Measurements from ENCODE around the gene CBARP.
"Not testable (repeated sequence)": the region's sequence is repeated elsewhere in the genome, so short reads cannot be mapped to it uniquely, and the experiment has no call there.

CBARP gene

DNA sequence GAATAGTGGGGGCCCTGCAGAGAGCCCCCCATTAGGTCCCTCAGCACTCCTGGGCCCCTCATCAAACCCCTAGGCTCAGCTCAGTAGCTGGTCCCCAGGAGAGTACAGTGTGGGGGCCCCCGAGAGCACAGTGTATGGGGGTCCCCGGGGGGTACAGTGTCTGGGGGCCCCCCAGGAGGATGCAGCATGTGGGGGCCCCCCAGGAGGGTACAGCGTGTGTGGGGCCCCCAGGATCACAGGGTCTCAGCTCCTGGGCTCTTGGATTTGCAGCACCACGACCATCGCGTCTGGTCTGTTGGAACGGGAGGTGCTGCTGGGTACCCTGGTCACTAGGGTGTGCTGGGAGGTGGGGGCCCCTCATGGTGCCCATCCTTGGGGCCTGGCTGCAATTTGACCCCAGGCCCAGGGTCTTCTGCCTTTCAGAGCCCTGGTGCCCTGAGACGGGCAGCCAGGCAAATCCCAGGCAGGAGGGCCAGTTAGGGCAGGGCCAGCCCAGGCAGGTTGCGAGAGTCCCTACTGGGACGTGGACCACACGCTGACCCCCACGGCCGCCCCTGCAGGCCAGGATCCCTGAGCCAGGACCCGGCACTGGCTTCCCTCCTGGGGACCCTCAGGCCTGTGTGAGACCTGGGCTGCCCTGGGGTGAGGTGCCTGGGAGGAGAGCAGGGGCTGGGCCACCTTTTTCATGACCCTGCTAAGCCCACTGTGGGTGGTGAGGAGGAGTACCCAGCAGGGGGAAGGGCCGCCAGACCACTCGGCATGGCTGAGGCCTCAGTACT is 13.6 kb downstream of the CBARP start:
- no peak for DNase-seq

DNA sequence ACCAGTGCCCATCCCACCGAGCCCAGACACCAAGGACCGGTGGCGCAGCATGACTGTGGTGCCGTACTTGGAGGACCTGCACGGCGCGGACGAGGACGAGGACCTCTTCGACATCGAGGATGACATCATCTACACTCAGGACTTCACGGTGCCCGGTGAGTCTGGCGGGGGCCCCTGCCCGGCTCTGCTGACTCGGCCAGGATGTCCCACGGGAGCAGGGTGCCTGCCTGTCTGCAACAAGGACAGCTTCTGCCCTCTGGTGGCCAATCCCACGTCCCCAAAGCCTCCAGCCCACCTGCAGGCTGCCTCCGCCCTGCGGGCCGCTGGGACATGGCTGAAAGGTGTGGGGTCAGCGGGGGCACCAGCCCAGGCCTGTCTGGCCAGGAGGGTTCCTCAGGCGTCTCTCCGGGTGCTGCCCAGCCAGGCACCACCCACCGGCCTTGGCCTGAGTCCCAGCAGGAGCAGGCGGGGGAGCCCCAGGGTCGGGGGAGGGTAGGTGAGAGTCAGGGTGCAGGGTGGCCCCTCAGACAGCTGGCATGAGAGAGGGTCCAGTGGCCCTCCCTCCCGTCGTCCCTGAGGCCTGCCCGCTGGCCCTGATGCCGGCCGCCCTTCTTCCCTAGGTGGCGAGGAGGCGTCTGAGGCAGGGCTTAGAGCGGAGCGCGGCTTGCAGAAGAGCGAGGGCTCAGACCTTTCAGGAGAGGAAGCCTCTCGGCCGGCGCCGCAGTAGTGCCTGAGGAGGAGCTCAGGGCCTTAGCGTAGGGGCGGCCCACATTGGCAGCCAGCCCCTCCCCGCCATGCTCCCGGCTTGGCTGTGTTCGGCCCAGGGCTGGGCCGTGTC is 14.6 kb downstream of the CBARP start:
- no peak for DNase-seq

DNA sequence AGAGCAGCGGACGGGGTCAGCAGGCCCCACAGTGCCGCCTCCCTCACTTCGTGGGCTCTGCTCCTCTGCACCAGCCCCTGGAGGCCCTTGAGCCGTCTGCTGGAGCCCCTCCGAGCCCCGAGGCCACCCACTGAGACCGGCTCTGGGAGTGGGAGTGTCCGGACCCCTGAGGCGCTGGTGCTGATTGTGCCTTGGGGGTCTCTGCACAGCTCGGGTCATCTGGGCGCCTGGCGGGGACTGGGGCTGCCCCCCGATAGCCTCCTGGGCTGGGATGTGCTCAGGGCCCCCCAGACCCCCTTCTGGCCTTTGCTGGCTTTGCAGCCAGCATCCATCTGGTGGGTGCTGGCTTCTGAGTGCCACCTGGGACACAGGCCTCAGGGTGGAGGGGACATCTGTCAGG is 15.4 kb downstream of the CBARP start:
- no peak for DNase-seq

DNA sequence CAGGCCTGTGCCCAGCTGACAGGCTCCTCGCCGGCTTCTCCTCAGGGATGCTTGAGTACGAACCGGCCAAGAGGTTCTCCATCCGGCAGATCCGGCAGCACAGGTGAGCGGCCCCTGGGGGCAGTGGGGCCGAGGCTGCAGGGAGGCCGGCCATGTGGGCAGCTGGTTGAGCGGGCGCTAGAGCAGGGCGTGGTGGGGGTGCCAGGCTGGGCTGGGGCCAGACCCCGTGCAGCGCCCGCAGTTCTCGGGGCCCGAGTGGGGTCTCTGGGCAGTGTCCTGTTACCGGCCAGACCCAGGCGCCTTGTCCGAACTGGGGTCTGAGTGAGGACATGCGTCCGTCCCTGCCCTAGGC is 15.9 kb downstream of the CBARP start:
- no peak for DNase-seq

DNA sequence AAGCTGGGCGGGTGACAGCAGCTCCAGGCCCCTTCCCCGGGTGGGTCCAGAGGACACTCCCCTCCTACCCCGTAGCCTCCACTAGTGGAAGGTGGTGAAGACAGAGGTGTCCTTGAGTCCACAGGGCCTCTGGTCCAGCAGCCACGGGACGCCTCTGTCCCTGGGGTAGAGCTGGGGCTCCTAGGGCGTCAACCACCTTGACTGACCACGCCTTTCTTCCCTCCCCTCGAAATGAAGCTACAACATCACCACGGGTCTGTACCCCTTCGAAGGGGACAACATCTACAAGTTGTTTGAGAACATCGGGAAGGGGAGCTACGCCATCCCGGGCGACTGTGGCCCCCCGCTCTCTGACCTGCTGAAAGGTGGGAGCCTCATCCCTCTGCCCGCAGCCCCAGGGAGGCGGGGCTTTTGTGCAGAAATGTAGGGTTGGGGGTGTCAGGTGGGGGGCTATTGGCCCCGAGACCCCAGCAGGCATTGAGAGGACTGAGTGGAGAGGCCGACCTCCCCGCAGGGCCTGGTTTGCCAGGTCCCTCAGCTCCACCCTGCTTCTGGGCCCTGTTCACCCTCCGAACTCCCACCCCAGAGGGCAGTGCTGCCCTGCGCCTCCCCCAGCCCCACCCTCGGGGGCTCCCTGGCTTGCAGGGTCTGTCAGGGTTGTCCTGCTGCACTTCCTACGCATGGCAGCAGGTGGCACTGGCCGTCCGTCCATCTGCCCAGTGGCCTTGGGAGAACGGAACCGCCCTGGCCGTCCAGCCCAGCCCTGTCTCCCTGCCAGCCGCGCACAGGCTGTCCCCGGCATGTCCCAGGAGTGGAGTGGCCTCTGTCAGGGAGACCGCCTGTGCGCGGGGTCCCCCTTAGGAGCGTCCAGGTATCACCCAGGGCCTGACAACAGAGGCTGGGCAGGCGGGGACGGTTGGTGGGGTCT is 16.6 kb downstream of the CBARP start:
- no peak for DNase-seq

DNA sequence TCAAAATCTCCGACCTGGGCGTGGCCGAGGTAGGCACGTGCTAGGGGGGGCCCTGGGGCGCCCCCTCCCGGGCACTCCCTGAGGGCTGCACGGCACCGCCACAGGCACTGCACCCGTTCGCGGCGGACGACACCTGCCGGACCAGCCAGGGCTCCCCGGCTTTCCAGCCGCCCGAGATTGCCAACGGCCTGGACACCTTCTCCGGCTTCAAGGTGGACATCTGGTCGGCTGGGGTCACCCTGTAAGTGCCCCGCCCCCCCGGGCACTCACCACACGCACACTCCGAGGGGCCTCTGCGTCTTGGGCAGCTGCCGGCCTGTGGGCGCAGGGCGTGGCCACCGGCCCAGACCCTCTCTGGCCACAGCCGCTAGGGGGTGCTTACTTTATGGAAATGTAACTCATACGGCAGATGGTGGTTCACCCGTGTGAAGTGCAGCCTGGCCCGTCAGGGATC is 17.3 kb downstream of the CBARP start:
- DNase-seq: no peak

DNA sequence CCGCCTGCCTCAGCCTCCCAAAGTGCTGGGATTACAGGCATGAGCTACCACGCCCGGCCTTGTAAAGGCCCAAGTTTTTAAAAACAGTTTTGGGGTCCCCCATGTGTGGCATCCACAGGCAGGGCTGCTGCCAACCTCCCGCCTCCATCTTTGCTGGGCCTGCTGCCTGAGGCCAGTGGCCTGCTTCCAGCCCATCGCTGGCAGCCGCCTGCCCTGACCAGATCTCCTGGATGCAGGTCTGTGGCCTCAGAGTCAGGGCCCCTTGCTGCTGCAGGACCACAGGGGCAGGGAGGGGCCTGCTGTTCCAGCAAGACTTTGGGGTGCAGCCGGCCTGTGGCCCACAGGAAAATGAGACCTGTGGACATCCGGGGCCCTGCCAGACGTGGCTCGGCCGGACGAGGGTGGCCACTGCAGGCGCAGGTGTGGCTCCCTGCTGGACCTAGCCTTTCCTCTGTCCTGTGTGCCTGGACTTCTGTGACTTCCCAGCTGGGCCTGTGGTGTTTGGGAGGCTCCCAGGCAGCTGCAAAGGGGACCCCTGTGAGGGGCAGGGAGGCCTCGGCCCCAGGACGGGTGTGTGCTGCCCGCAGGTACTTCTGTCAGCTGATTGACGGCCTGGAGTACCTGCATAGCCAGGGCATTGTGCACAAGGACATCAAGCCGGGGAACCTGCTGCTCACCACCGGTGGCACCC is 17.9 kb downstream of the CBARP start:
- DNase-seq: no peak

DNA sequence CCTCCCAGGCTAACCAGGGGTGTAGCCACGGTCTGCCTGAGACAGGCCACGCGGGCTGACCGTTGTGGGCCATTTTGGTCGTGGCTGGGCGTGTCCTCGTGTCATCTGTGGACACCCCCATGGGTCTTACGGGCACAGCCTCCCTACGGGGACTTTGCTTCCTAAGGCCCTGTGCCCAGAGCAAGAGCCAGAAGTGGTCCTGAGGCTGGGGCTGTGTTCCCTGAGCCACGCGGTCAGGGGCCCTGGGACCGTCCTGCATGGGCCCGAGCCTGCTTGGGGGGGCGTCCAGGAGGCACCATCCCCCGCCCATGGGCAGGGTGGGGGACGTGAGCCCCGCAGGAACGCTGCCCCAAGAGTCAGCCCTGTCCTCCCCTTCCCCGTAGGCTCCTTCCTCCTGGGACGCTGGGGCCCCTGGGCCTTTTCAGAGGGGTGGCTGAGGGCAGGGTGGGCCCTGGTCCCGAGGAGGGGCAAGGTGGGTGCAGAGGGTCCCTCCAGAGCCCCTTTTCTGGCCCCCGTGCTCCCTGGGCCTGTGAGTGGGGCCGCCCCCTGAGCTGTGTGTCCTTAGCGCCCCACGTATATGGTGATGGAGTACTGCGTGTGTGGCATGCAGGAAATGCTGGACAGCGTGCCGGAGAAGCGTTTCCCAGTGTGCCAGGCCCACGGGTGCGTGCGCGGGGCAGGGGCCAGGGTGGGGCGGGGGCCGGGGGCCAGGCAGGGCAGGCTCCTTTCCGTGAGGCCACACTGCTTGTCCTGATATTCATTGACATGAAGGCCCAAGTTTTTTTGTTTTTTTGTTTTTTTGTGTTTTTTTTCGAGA is 18.8 kb downstream of the CBARP start:
- DNase-seq: no peak

DNA sequence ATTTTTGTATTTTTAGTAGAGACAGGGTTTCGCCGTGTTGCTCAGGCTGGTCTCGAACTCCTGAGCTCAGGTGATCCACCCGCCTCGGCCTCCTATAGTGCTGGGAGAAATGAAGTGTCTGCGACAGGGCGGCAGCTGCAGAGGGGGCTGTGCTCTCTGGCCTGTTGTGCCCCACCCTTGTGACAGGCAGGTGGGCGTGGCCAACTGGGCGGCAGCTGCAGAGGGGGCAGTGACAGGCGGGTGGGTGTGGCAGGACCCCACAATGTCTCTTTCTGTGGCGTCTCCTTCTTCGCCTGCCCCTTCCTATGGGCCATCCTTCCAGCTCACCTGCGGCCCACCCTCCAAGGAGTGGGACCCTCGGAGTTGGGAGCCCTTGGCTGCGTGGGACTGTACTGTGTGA is 20.4 kb downstream of the CBARP start:
- no peak for DNase-seq

DNA sequence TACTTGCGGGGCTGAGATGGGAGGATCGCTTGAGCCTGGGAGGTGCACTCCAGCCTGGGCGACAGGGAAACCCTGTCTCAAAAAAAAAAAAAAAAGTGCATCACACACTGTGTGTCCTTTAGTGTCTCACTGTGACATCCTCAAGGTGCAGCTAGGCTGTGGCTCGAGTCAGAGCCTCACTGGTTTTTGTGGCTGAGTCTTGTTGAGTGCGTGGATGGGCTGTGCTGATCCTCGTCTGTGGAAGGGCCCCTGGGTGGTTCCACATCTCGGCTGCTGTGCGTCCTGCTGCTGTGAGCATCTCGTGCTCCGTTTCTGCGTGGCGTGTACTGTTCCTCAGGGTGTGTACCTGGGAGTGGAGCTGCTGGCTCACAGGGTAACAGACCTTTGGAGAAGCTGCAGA is 21.0 kb downstream of the CBARP start:
- no peak for DNase-seq

DNA sequence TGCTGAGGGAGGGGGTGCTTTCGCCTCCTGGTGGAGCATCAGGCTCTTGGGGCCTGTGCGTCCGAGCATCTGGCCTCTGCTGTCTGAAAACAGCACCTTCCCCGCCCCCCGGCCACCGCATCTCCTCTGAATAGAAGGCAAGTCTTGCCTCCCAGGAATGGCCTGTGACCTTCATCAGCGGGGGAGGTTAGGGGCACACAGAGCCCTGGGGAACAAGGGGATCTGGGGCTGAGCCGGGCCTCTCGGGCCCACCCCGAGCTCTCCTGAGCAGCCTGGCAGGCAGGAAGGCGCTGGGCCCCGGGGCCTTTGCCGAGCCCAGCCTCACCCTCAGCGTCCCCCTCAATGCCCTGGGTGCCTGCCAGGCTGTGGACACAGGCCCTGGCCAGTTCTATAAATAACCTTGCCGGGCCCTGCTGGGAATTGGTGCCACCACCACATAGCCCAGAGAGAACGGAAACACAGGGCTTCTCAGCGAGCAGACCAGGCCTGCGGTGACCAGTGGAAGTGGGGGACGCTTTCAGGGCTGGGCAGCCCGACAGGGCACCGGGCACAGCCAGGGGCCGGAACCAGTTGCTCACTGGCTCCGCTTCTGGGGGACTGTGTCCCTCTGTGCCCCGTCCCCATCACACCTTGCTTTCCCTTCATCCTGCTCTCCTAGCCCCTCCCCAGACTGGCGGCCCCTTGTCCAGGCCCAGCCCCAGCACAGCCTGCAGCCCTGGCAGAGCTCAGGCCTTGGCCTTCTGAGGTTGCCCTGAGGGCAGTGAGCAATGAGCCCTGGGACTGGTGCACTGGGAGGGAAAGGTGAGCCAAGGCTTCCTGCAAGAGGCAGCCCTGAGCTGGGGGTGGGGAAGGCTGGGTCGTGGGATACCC is 22.7 kb downstream of the CBARP start:
- no peak for DNase-seq

DNA sequence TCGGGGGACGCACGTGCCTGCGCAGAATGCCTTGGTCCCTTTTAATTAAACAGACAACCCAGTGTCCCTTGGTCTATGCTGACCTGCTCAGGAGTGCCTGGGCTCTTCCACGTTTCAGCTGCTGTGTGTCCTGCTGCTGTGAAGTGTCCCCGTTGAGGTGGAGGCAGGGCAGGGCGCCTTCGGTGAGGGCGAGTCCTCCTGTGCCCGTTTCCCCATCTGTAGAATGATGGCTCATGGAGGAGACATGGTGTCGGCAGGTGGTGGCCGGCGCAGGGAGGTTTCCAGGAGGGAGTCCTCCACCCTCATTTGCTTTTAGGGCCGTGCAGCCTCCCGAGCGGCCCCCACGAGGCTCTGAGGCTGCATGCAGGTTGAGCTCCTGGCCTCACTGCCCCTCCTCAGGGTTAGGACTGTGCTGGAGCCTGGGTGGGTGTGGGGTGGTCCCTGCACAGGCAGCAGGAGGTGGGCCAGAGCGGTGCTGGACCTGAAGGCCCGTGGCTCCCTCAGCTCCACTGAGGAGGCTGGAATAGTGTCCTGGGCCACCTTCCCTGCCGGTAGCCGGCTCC is 23.4 kb downstream of the CBARP start:
- DNase-seq: no peak

DNA sequence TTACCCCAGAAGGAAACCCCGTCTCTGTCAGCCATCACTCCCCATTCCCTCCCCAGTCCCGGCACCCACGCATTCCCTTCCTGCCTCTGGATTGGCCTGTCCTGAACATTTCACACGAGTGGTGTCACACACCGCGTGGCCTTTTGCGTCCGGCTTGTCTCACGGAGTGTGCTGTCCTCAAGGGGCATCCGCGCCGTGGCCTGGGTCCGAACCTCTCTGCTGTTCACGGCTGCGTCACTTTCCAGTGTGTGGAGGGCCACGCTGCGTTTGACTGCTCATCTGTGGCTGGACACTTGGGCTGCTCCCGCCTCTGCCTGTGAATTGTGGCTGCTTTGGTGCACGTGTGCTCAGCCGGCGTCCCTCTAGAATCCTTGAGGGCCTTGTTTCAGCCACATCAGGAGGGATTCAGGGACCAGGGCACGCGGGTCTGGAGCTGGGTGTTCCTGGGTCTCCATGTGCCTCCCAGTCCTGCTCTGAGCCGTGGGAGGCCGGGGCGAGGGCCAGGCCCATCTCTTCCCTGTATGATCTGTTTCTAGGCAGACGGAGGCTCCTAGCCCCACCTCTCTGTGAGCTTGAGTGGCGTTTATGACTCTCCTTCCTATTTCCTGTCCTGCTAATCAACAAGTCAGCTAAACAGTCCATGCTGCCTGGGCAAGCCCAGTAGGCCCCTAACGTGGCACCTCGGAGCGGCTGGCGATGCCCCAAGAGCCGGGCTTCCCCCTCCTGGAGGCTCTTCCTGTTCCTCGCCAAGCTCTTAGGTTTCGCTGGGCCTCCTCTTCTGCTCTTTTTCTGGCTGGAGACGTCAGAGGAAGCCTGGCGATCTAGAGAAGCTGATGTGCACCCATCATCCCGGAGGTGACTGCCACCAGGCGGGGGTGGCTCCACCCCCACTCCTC is 24.2 kb downstream of the CBARP start:
- DNase-seq: no peak

DNA sequence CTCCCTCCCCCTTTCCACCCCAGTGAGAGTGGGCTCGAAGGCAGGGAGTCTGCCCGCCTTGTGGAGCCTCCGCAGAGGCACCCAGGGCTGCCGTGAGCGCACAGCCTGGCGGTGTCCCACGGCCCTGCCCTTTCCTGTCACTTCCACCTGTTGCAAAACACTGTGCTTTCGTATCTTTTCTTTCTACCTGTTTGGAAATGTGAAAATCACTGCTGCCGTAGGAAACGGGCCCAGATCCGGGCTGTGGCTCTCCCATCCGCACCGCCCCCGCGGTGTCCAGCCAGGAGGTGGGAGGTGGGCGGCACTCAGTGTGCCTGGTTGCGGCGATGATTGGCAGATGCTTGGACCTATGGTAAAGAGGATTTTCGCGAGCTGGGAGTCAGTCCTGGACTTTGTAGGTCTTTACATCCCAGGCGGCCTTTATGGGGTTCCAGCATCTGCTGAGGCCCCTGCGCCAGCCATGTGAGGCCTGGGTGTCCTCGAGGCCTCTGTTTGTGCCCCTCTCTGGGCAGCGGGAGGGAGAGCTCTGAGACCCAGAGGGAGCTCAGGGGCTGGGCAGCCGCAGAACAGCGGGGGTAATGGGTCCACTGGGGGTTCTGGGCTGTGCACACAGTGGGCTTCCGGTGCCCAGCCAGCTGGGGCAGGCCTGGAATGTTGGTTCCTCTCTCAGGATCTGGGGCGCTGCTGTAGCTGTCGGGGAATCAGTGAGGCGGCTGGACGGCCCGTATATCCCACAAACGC is 26.1 kb downstream of the CBARP start:
- DNase-seq: no peak

DNA sequence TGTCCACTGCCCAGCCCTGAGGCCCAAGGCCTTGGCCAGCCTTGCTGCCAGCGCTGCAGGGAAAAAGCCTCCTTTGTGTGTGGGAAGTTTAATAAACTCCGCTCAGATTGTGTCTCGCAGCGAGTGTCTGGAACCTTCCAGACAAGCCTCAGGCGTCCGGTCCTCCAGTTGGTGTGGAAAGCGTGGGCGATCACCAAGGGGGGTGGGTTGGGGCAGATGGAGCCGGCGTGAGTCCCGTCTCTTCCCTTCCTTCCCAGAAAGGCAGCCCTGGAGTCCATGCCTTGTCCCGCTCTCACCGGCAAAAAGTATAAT is 27.6 kb downstream of the CBARP start:
- no peak for DNase-seq

DNA sequence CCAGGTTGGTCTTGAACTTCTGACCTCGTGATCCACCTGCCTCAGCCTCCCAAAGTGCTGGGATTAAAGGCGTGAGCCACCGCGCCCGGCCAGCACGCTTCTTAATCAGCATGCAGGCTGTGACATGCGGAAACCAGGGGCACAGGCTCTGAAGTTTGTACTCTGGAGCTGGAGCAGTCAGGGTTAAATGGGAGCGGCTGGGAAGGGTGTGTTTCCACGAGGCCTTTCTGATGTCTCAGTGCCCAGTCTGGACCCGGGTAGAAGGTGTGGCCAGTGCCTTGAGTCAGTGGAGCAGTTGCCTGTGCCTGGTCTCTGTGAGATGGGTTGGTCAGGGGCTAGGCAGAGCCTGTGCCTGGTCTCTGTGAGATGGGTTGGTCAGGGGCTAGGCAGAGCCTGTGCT is 29.0 kb downstream of the CBARP start:
- not testable (repeated sequence) for DNase-seq

DNA sequence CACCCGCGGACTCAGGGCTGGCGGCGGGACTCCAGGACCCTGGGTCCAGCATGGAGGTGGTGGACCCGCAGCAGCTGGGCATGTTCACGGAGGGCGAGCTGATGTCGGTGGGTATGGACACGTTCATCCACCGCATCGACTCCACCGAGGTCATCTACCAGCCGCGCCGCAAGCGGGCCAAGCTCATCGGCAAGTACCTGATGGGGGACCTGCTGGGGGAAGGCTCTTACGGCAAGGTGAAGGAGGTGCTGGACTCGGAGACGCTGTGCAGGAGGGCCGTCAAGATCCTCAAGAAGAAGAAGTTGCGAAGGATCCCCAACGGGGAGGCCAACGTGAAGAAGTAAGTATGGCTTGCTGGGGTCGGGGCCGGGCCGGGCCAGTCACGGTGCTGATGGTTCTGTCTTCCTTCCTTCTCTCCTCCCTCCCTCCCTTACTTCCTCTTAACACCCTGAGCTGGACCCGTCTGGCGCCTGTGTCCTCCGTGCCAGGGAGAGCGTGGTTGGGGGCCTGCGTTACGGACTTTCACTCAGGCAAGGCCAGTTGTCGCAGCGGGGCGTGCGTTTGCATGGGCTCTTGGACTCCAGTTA is 30.8 kb downstream of the CBARP start:
- no peak for DNase-seq

DNA sequence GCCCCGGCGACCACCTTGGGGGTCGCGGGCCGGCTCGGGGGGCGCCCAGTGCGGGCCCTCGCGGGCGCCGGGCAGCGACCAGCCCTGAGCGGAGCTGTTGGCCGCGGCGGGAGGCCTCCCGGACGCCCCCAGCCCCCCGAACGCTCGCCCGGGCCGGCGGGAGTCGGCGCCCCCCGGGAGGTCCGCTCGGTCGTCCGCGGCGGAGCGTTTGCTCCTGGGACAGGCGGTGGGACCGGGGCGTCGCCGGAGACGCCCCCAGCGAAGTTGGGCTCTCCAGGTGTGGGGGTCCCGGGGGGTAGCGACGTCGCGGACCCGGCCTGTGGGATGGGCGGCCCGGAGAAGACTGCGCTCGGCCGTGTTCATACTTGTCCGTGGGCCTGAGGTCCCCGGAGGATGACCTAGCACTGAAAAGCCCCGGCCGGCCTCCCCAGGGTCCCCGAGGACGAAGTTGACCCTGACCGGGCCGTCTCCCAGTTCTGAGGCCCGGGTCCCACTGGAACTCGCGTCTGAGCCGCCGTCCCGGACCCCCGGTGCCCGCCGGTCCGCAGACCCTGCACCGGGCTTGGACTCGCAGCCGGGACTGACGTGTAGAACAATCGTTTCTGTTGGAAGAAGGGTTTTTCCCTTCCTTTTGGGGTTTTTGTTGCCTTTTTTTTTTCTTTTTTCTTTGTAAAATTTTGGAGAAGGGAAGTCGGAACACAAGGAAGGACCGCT is 31.5 kb downstream of the CBARP start:
- no peak for DNase-seq
